CD4-positive, alpha-beta T cell (primary cell): ENCODE data around the gene RPGRIP1. TPM values are rescaled to one million over a fixed set of nuclear protein-coding genes. Genes with fewer than 3 reads are reported as not detected.

Experiments used
- ATAC-seq: fragments of 200-7000 bp; cut with Tn5 transposase; one replicate; pipeline ENCODE4 v1.10.0; 2022; ENCODE audit warnings: mild to moderate bottlenecking; ENCODE audit not compliant: poor library complexity
- CTCF ChIA-PET: fragments of 350-600 bp; sonication (Branson Sonifier 250); formaldehyde crosslinking; loops from one replicate; lab custom pipeline; 2021; ENCODE audit warnings: antibody characterized with exemption, inconsistent platforms; lab: Charles Lee
- POLR2A ChIA-PET: fragments of 350-600 bp; sonication (Branson Sonifier 250); formaldehyde crosslinking; loops from one replicate; lab custom pipeline; 2021; ENCODE audit warnings: antibody characterized with exemption, inconsistent platforms; lab: Charles Lee
- DNase-seq, 14 experiments: peaks; one replicate each; pipeline ENCODE4 v3.0.0-alpha.2; 2013 to 2020; ENCODE audit warnings: mixed read lengths in 2 of 14
- H3K27ac ChIP-seq, 2 donors: one replicate each; pipeline versions ENCODE4 v1.5.1 to v1.7.0; 2013; ENCODE audit warnings: low read length in 2 of 2, low read depth in 1 of 2, mild to moderate bottlenecking in 1 of 2
- H3K27me3 ChIP-seq, 2 experiments: 1 replicate in 1 of 2; 2 replicates in 1 of 2; pipeline versions ENCODE4 v1.6.1 to v1.7.0; 2013; ENCODE audit warnings: low read length in 2 of 2, control low read depth in 1 of 2, mild to moderate bottlenecking in 1 of 2, moderate library complexity in 1 of 2; ENCODE audit not compliant: insufficient read depth in 2 of 2, control insufficient read depth in 1 of 2
- H3K36me3 ChIP-seq: one replicate; pipeline ENCODE4 v1.6.1; 2013; ENCODE audit warnings: low read length, control low read depth; ENCODE audit not compliant: insufficient read depth
- H3K4me1 ChIP-seq: one replicate; pipeline ENCODE4 v1.6.1; 2013; ENCODE audit warnings: low read length, control low read depth; ENCODE audit not compliant: insufficient read depth
- H3K4me3 ChIP-seq: one replicate; pipeline ENCODE4 v1.5.1; 2013; ENCODE audit warnings: mild to moderate bottlenecking, low read length, moderate library complexity
- H3K9me3 ChIP-seq, 2 experiments: 1 replicate in 1 of 2; 2 replicates in 1 of 2; pipeline versions ENCODE4 v1.6.1 to v1.7.0; 2013; ENCODE audit warnings: low read length in 2 of 2, mild to moderate bottlenecking in 2 of 2, control low read depth in 1 of 2, moderate library complexity in 1 of 2; ENCODE audit not compliant: control insufficient read depth in 1 of 2, insufficient read depth in 1 of 2
- H3K27ac Mint-ChIP-seq: one replicate; pipeline ENCODE4 v1.8.0; 2020; ENCODE audit warnings: mixed read lengths
- H3K27me3 Mint-ChIP-seq: one replicate; pipeline ENCODE4 v1.8.0; 2021; ENCODE audit warnings: mixed read lengths
- H3K36me3 Mint-ChIP-seq: one replicate; pipeline ENCODE4 v1.8.0; 2021; ENCODE audit warnings: low read depth, mixed read lengths
- H3K4me1 Mint-ChIP-seq: one replicate; pipeline ENCODE4 v1.8.0; 2021; ENCODE audit warnings: low read depth, mixed read lengths
- H3K4me3 Mint-ChIP-seq: one replicate; pipeline ENCODE4 v1.8.0; 2020; ENCODE audit warnings: mild to moderate bottlenecking, mixed read lengths
- H3K9me3 Mint-ChIP-seq: one replicate; pipeline ENCODE4 v1.8.0; 2020; ENCODE audit warnings: mixed read lengths
- intact Hi-C, 2 experiments: fragments of 100-400 bp; cut with DNase I in 1 of 2; cut with micrococcal nuclease in 1 of 2; formaldehyde crosslinking; loops; one replicate each; pipeline versions ENCODE4 v1.15.1 to v1.9.0; 2023 to 2025; cut with DNase I, micrococcal nuclease
- total RNA-seq, 174 experiments: library from RNA in 2 of 174; stranded (reverse) in 2 of 174; gene quantifications; one replicate each; pipeline ENCODE4 v1.2.3 and lab custom pipeline; 2021 to 2026
- TF ChIP-seq, protein P1 (sequence below): fragments of 200-600 bp; IDR thresholded peaks from one replicate; pipeline ENCODE4 v1.8.0; 2022; ENCODE audit warnings: antibody characterized with exemption, mild to moderate bottlenecking

Gene RPGRIP1
- total RNA-seq, 2 experiments from 2014 or later = not detected

DNA sequence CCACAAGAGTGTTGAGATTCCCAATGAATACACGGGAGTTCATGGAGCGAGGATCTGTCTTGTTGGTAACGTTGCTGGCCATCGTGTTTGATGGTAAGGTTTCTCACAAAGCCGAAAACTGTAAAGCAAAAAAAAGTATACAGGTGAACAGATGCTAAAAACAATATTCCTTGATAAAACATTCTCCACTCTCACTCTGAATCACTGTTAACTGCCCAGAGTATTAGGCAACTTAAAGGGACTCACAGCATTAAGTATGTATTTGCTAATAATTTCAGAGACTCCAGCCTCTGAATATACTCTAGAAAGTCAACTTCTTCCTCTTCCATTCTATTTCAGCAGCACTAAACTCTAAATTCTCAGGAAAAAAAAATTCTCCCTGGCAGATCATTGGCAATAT, 45.8 kb upstream of the RPGRIP1 start:
- H3K27ac Mint-ChIP-seq = peak overlapping the region; percentile 93

DNA sequence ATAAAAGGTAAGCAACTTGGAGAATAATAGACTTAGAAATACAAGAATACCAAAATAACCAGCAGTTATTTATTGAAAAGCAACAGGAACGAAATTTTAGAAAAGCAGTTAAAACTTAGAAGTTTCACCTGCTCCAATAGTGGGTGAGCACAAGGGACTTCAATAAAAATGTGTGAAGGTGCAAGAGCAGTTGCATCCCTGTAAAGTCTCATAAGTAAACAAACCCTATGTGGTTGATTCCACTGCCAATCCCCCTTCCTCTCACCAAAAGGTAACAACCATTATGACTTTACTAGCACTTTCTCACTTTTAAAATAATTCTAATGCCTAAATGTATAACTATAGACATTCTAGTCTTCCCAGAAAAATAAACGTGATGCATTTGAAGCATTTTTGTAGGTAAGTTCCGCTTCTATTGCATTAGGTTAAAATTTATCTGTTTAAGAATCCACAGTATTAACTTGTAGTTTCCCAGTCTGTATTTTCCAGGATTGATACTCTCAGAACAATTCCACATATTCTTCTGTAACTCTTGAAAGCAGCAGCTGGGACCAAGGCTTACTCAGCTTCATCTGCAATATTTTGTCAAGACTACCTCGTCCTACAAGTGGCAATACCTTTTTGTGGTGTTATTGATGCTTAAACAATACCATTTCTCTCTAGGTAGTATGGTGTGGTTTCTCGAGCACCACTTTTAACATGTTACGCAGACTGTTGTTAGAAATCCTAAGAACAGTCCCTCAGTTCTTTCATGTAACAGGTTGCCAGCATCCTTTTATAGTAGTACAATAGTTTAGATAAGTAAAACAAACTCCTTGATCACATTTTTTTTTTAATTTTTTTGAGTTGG, 42.7 kb upstream of the RPGRIP1 start:
- ChIA-PET POLR2A (interaction anchor here (2.4 kb wide), 1 partner anchor 18 kb away, joined by 5 read pairs; no protein-coding TSS in a partner anchor), CTCF (no interaction called here)
- H3K27me3 ChIP-seq = no peaks in the 10 kb centered on the region
- H3K27ac Mint-ChIP-seq = peak overlapping the region; percentile 72
- no peak for DNase-seq
- no peaks in the 10 kb centered on the region for H3K27me3 Mint-ChIP-seq
- H3K4me3 ChIP-seq = no peak overlapping the region
- no peak overlapping the region for H3K4me3 Mint-ChIP-seq
- no peaks in the 10 kb centered on the region for H3K9me3 Mint-ChIP-seq
- peaks cover 47% of the 10 kb centered on the region for H3K4me1 ChIP-seq
- peaks cover 83% of the 10 kb centered on the region for H3K36me3 Mint-ChIP-seq
- ATAC-seq = peak; percentile 72
- TF ChIP-seq, protein P1, sequence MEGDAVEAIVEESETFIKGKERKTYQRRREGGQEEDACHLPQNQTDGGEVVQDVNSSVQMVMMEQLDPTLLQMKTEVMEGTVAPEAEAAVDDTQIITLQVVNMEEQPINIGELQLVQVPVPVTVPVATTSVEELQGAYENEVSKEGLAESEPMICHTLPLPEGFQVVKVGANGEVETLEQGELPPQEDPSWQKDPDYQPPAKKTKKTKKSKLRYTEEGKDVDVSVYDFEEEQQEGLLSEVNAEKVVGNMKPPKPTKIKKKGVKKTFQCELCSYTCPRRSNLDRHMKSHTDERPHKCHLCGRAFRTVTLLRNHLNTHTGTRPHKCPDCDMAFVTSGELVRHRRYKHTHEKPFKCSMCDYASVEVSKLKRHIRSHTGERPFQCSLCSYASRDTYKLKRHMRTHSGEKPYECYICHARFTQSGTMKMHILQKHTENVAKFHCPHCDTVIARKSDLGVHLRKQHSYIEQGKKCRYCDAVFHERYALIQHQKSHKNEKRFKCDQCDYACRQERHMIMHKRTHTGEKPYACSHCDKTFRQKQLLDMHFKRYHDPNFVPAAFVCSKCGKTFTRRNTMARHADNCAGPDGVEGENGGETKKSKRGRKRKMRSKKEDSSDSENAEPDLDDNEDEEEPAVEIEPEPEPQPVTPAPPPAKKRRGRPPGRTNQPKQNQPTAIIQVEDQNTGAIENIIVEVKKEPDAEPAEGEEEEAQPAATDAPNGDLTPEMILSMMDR = no peak
- intact Hi-C loops = no loop called here
- H3K36me3 ChIP-seq = peaks cover 69% of the 10 kb centered on the region
- no peaks in the 10 kb centered on the region for H3K9me3 ChIP-seq
- H3K4me1 Mint-ChIP-seq = peaks cover 81% of the 10 kb centered on the region
- no peak overlapping the region for H3K27ac ChIP-seq

More for the DNA sequence above, 45.8 kb upstream of the RPGRIP1 start:
- ChIA-PET POLR2A (interaction anchor here (0.6 kb wide), 1 partner anchor 23 kb away, joined by 3 read pairs; no protein-coding TSS in a partner anchor), CTCF (interaction anchor here (0.7 to 0.8 kb wide), 2 partner anchors 18 to 20 kb away, joined by 3 to 4 read pairs; no protein-coding TSS in a partner anchor)
- ATAC-seq (no peak), DNase-seq (no peak)
- intact Hi-C loops = loop anchor here in 1 of 2 experiments (5.0 kb wide), 1 partner anchor 33 kb away; the partner anchor contains the start of gene HNRNPC
- peaks cover 92% of the 10 kb centered on the region for H3K4me1 Mint-ChIP-seq
- H3K27me3 Mint-ChIP-seq = no peaks in the 10 kb centered on the region
- no peaks in the 10 kb centered on the region for H3K9me3 Mint-ChIP-seq
- Histone ChIP-seq H3K9me3 (no peaks in the 10 kb centered on the region), H3K4me1 (peaks cover 45% of the 10 kb centered on the region), H3K4me3 (no peak overlapping the region), H3K36me3 (peaks cover 82% of the 10 kb centered on the region), H3K27ac (no peak overlapping the region), H3K27me3 (no peaks in the 10 kb centered on the region)
- TF ChIP-seq, protein P1 = no peak
- H3K36me3 Mint-ChIP-seq = peaks cover 94% of the 10 kb centered on the region
- H3K4me3 Mint-ChIP-seq = peak overlapping the region; percentile 44

DNA sequence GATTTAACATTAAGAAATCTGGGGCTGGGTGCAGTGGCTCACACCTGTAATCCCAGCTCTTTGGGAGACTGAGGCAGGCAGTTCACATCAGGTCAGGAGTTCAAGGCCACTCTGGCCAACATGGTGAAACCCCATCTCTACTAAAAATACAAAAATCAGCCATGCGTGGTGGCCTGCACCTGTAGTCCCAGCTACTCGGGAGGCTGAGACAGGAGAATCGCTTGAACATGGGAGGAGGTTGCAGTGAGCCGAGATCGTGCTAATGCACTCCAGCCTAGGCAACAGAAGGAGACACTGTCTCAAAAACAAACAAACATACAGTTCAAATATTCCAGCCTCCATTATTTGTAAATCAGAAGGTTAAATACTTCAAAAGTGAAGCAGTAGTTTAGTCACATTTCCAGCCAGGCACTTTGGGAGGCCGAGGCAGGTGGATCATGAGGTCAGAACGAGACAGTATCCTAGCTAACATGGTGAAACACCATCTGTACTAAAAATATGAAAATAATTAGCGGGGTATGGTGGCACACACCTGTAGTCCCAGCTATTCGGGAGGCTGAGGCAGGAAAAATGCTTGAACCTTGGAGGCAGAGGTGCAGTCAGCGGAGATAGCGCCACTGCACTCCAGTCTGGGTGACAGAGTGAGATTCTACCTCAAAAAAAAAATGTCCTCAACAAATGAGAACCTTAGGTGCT, 40.9 kb upstream of the RPGRIP1 start:
- peaks cover 67% of the 10 kb centered on the region for H3K36me3 ChIP-seq
- peaks cover 37% of the 10 kb centered on the region for H3K4me1 ChIP-seq
- no peak overlapping the region for H3K27ac ChIP-seq
- intact Hi-C loops = no loop called here
- no peaks in the 10 kb centered on the region for H3K27me3 ChIP-seq
- H3K9me3 Mint-ChIP-seq = no peaks in the 10 kb centered on the region
- peak overlapping the region; percentile 42 for H3K27ac Mint-ChIP-seq
- peaks cover 80% of the 10 kb centered on the region for H3K36me3 Mint-ChIP-seq
- POLR2A ChIA-PET = interaction anchor here (0.7 to 2.6 kb wide), 5 partner anchors 8 to 482 kb away, joined by 3 to 16 read pairs (median 3); no protein-coding TSS in a partner anchor
- TF ChIP-seq, protein P1 = no peak
- peaks cover 84% of the 10 kb centered on the region for H3K4me1 Mint-ChIP-seq
- H3K4me3 Mint-ChIP-seq = peak overlapping the region; percentile 15
- H3K9me3 ChIP-seq = no peaks in the 10 kb centered on the region
- CTCF ChIA-PET = interaction anchor here (1.5 kb wide), 1 partner anchor 26 kb away, joined by 4 read pairs; no protein-coding TSS in a partner anchor
- ATAC-seq = no peak
- H3K27me3 Mint-ChIP-seq = no peaks in the 10 kb centered on the region
- DNase-seq = no peak
- H3K4me3 ChIP-seq = no peak overlapping the region
